C4-2B (cell line): ENCODE results near the gene IQCM.

Experiments used
- ZFX ChIP-seq: fragments of 450-650 bp; IDR thresholded peaks from 2 replicates; pipeline ENCODE4 v1.6.1; 2017
- TF ChIP-seq, protein P1 (sequence below): fragments of 450-650 bp; conservative IDR thresholded peaks from 2 replicates; pipeline ENCODE4 v1.5.1; 2017; ENCODE audit warnings: mild to moderate bottlenecking

DNA sequence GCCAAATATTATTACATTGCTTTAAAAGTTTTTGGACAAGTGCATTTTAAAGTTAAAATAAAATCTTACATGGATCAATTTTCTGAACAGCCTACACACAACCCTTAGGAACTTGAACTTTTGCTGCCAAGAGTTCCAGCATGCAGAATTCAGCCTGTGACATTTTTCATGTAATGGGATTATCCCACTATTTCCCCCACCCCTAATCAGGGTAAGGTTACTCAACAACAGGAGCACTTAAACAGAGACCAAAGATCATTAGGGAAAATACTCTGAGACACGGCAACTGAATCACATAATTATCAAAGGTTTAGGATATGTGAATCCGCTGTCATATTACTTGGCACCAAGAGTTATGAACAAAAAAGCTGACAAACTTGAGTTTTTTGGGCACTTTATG is 47.2 kb downstream of the IQCM start:
- TF ChIP-seq, protein P1, sequence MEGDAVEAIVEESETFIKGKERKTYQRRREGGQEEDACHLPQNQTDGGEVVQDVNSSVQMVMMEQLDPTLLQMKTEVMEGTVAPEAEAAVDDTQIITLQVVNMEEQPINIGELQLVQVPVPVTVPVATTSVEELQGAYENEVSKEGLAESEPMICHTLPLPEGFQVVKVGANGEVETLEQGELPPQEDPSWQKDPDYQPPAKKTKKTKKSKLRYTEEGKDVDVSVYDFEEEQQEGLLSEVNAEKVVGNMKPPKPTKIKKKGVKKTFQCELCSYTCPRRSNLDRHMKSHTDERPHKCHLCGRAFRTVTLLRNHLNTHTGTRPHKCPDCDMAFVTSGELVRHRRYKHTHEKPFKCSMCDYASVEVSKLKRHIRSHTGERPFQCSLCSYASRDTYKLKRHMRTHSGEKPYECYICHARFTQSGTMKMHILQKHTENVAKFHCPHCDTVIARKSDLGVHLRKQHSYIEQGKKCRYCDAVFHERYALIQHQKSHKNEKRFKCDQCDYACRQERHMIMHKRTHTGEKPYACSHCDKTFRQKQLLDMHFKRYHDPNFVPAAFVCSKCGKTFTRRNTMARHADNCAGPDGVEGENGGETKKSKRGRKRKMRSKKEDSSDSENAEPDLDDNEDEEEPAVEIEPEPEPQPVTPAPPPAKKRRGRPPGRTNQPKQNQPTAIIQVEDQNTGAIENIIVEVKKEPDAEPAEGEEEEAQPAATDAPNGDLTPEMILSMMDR = no peak
- no peak for TF ChIP-seq ZFX
